NCI-H2081 (cell line): ENCODE data around the gene MAX.
"Not testable (repeated sequence)": the region's sequence is repeated elsewhere in the genome, so short reads cannot be mapped to it uniquely, and the experiment has no call there.

Source experiments
- DNase-seq, 2 experiments: peaks; one replicate each; lab custom pipeline; 2025; lab: John Stamatoyannopoulos, UW

MAX gene

DNA sequence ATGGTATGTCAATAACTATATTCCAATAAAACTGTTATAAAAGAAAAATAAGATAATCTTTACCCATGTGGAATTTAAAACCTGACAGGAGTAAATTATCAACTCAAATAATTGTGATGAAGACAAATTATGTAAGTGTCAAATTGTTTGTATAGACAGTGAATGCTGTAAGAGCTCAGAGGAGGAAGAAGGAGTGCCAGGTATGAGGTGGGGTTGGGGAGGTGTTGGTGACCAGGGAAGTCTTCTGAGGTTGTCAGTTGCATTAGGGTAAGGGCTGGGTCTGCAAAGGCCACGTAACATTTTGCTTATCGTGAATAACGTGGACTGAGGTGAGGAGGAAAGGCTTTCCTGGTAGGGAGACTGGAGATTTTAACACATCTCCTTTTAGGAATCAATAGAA is 2.5 kb upstream of the MAX start:
- DNase-seq = no peak

DNA sequence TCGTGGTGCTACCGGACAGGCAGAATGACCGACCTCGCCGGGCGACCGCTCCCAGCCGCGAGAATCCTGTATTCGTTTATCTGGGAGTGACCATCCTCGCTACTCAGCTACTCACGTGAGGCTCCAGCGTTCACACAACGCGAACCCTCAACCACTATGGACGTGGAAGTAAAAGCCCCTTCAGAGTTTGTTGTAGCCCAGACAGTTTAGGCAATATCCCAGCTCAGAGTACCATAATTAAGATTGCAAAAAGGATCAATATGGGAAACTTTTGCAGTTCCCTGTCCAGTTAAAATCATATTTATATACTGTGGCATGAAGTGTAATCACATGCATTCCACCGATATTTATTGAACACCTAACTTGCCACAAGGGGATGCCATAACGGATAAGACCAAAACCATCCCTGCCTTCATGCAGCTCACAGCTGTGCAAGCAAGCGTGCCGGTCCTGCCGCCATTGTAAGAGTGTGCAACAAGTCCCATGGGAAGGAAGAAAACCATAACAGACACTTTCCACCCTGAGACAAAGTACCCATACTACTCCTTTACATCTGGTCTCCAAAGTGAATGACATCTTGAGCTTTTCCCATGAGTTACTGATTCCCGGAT is 938 bp upstream of the MAX start:
- peak in 1 of 2 experiments; percentile 44 for DNase-seq

DNA sequence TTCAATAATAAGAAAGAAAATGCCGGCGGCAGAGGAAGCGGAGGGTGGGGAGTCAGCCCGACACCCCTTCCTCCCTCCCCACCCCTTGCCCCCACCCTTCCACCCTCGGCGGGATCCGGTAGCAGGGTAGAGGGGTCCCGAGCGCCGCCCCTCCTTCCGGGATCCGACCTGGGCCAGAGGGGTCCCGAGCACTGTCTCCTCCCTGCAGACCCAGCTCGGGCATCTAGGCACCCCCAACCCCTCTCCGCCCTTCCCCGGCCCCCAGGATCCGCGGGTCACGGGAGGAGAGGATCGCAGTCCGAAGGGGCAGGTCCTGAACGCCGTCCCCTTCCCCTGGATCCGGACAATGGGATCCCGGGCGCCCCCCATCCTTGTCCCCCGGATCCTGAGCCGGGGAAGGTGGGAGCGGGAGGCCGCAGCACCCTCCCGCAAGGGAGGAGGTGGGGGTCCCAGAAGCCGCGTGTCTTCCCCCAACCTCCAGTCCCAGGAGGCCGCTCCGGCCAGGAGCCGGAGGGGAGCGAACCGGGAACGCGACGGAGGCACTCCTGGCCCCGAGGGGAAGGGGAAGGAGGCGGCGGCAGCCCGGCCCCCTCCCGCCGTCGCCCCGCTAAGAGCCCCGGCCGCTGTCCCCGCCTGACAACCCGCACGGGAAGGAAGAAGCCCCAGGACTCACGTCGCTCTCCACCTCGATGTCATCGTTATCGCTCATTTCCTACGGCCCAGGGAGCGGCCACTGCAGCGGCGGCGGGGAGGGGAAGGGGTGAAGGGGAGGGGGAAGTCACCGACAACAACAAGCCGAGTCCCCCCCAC is 481 bp downstream of the MAX start:
- no peak for DNase-seq

DNA sequence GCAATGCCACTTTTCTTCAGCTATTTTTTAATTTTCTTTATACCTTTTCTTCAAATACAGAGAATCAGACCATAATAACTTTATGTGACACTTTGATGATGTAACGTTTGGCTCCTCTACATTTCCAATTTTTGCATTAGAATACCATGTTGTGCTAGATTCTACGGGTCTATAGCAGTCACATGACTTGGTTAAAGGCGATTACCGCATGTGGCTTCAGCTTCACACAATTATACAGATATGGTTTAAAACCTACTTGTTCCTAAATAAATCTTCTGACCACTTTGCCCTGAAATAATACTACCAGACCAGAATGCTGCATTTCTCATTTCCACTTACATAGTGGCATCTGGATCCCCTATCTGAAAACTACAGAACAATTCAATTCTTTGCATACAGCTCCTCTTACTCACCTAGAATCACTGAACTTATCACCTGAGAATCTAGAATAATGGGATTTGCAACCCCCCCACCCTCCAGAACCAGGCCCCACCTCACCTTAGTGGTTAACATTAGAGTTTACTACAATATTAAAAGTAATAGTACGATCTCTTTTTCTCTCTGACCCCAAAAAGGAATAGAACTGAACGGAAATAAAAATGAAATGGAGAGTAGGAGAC is 1.3 kb downstream of the MAX start:
- DNase-seq = no peak

DNA sequence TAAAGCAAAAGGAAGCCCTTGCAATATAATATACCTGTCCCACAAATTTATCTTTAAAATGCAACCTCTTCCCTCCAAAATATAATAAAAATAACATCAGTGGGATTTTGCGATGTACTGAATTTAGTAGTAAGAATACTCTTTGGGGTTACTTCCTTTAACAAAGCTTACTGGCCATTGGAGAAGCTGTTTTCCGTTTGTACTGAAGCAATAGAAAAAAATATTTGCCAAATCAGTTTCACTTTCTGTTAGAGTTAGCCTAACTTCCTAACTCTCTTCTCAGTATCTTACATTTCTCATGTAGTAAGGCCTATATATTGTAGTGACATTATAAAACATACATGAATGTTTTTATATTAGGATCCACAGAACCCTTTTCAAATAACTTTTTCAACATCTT is 3.7 kb downstream of the MAX start:
- DNase-seq = no peak

DNA sequence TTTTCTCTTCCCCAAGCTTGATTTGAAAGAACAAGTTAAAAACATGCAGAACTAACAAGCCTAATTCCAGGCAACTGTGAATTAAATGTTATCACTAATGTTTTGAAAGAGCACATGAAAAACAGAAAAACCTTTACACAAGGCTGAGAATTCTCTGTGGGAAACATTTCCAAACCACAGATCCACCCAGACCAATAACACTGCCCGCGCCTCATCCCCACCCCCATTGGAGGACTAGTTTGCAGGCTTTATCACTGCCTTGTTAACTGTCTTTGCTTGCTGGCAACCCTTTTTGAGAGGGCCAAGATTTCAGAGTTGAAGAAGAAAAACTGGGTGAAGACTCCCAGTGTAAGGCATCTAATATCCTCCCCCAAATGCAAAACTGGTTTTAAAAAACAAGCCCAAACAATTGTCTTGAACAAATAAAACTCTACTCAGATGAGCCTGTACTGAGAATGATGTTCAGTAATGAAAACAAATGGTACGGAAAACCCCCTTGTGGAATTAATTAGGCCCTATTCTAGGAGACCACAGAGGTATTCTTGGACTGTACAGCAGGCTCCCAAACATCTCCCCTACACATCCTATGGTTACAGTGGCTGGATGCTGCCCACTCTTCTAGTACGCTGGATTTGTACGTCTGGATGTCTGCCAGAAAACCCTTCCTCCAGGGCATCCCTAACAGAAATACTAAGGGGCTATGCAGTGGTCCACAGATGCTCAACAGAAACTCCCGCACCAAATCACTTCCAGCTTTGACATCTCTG is 5.8 kb downstream of the MAX start:
- no peak for DNase-seq

DNA sequence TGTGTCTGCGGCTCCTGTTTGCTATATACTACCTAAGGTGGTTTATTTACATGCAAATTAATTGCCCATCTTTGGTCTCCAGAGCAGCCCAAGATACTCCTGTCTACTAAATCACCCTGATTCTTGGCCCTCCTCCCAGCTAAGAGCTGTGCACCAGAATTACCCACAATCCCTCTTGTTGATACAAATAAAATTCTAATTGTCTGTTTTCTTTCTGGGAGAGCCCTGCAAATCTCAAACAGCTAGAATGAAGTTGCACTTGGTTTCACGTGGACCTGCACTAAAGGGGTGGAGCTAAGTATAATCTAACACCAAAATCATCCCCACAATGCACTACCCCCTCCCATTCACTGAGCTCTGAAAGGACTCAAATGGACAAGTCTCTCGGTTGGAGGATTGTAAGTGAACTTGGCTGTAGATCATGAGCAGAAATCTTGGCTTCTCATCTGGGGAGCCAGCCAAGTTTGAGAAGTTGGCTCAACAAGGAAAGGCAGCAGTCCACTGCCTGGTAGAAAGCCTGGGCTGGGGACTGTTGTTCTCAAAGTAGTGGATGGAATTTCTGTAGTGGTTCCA is 6.6 kb downstream of the MAX start:
- DNase-seq = peak in 1 of 2 experiments; percentile 28

DNA sequence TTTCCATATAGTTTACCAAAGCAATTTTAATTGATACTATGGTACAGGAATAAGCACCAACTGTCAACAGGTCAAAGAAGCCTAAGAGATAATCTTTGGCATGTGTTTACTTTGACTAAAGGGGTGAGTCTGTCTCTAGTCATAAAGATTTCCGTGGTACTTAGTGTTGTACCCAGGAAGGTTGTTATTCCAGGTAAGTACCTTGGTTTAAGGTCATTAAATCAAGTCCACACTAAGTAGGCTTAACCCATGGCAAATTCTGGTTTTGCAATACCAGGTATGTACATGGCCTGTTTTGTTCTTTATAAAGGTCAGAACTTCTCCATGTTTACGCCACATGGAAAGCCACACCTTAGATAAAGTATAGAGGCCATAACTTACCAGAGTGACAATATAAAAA is 10.0 kb downstream of the MAX start:
- no peak for DNase-seq

DNA sequence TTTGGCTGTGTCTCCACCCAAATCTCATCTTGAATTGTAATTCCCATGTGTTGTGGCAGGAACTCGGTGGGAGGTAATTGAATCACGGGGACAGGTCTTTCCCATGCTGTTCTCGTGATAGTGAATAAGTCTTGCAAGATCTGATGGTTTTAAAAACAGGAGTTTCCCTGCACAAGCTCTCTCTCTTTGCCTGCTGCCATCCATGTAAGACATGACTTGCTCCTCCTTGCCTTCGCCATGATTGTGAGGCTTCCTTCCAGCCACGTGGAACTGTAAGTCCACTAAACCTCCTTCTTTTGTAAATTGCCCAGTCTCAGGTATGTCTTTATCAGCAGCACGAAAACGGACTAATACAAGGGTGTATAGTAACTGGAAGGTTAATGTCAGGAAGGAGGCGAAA is 14.5 kb downstream of the MAX start:
- not testable (repeated sequence) for DNase-seq

DNA sequence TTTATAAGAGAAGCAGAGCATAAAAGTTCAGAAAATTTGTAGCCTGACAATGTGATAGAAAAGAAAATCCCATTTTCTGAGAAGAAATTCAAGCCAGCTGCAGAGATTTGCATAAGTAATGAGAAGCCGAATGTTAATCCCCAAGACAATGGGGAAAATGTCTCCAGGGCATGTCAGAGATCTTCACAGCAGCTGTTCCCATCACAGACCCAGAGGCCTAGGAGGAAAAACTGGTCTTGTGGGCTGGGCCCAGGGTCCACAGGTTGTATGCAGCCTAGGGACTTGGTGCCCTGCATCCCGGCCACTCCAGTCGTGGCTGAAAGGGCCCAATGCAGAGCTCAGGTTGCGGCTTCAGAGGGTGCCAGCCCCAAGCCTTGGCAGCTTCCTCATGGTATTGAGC is 15.6 kb downstream of the MAX start:
- DNase-seq = not testable (repeated sequence)

DNA sequence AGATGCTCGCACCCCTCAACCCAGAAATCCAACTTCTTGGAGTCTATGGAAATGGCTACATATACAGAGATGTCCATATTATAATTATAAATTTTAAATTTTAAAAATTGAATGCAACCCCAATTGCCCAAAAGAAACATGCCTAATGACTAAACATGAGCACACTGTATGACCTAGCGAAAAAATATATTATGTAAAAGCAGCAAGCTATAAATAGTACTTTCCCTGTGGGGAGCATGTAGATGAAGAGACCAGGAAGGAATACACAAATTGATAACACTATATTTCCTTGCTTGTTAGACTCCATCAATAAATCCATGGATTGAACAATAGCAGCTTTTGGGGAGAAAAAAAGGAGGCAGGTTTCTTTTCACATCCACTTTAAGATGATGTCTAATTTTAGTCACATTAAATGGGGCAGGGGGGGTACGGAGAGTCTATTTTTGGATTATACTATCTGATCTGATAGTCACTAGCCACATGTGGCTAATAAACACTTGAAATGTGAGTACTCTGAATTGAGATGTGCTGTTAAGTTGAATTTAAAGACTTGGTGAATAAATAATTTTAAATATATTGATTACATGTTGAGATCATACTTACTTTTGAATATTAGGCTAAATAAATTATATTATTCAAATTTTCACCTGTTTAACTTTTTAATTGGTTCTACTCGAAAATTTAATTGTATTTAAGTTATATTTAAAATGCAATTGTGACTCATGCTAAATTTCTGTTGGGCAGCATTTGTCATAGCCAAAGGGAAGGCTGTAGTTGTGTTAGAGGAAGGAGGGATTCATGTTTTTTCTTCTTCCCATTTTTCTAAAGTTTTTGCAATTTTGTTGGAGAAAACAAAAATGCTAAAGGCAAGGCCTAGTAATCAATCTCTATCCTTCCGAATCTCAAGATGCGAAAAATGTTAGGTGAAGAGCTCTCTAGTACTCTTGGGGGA is 17.5 kb downstream of the MAX start:
- DNase-seq = no peak

DNA sequence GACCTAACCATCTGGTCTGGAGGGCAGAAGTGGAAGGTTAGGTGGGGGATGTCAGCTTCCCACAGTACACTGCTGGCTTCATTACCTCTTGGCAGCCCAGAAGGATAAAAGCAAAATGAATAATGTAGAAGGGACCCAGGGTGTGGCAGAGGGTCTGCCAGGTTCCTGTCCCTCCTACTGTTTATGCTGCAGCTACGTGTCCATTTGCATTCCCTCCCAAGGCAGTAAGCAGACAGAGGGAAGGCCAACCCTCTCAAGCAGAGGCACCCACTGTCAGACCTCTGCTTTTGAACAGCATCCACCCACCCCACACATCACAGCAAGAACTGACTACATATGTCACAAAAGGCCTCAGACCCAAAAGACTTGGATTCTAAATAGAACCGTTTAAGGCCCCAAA is 19.4 kb downstream of the MAX start:
- DNase-seq = no peak

DNA sequence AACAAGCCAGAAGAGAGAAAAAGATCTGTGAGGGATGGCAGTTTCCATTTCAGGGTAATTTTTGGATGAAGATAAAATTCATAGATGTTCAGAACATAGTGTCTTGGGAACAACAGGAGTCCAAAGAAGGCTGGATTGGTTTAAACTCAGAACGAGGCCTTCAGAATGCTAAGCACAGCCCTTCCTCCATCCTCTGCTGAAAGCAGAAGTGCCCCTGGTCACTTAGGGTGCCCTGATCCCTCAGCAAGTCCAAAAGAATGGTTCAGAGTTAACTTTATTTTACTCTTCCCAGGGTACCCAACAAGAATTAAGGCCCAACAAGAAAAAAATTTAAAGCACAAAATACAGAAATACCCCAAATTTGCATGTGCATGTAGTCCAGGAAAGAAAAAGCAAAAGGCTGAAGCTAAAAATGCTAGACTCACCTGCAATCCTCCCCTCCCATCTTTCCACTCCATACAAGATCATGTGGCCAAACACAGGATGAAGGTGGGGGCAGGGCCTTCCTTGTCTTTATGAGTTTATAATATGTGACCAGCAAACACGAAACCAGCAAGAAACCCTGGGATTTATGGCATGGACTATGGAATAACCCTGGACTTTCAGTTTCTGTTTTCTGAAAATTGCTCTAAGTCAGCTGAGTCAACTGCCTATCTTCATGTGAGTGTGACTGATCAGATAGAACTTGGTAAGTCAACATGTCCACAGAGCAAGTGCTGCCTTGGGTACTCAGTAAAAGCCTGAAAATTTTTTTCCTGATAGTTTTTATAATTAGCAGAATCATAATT is 21.2 kb downstream of the MAX start:
- no peak for DNase-seq

DNA sequence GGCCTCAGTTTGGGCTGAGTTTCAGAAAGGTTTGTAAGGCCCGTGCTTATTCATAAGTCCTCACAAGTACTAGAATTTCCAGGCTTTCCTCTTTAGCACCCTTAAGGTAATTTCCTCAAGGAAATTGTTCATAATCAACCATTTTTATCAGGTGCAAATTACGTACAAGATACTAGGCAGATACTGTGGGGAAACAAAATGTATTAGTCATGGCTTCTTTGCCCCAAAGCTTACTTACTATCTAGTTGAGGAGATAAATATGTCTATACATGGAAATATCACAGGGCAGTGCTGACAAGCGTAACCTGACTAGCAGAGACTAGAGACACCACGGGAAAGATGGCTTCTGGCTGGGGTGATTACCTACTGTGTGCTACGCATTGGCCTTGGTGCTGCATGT is 22.5 kb downstream of the MAX start:
- DNase-seq = no peak

DNA sequence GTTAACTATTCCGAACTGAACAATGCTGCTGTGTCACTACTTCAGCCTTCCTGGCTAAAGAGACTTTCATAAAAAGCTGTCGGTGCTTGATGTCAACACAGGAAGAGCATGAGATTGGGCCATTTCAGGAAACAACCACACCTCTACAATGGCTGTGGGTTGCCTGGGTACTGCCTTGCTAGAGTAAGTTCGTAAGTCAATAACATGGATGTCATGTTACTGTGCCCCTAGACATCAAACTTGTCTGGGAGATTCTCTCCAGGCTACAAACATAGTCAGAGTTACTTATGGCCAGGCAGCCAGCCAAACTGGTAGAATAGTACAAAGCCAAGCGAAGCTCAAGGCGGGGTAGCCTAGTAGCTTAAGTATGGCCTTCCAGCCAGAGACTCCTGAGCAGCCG is 23.1 kb downstream of the MAX start:
- DNase-seq = no peak

DNA sequence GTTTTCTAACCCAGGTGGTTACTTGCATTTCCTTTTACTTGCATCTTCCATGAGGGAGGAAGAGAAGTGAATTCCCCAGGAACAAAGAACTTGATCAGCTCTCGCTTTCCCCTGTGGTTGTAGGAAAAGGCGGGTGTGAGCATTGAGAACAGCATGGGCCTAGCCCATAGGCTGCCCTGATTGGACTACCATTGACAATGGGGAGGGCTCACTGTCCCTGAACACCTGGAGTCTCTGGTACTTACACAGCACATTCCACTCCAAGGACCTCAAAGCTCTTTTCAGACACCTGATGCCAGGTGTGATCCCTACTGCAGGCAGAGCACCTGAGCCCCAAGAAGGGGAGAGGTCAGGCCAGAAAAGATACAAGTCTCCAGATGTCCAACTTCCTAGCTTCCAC is 25.0 kb downstream of the MAX start:
- DNase-seq = no peak

DNA sequence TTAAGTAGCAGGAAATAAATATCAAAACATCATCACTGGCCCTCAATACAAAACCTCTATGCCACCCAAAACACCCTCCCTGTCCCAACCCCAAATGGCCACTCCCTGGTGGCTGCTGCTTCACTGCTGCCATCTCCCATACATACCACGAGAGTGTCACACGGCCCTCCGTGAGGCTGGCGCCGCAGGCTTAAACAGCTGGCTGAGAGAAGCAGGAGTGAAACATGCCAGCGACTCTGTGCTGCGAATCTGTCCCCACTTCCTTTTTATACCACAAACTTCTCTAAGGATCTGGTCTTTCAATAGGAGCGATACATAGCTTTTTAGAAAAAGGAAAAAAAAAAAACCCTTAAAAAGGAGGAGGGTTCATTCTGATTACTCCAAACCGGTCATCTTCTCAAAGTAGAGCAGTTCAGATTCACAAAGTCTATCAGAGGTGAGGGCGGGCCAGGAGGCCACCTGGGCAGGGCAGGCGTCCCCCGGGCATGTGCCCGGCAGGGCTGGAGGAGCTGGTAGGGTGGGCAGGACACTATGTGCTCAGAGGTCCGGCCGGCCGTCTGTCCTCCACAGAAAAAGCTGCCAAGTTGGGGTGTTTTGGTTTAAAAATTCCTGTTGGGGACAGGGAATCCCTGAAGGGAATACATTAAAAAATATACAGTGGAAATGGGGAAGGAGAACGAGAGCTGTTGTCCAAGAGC is 26.5 kb downstream of the MAX start:
- DNase-seq = no peak

DNA sequence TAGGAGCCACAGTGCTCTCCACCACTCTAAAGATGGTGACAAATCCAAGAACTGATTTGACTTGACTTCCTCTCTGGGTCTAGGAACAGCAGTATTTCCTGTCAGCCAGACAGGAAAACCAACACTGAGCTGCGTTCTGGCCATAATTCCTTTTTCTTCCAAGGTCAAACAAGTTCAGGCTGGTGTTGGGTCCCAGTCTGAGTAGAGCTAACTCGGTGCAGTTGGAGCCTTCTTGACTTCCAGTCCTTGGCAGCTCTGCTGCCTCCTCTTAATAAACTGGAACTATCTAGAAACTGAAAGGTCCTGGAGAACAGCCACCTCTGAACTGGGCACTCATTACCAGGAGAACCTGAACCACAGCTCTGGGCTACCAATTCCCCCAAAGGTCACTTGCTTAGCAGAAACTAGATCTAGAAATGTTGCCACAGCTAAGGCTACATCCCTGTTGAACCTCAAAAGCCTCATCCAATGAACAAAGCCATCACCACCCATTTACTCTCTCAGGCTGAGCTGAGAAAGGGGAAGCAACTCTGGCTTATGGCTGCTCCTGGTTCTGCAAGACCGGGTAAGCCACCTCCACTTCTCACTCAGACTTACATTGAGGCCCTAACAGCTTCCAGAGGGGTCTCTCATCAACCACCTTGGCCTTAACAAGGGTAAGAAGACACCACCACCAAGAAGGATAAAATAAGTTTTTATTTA is 27.7 kb downstream of the MAX start:
- DNase-seq = no peak

DNA sequence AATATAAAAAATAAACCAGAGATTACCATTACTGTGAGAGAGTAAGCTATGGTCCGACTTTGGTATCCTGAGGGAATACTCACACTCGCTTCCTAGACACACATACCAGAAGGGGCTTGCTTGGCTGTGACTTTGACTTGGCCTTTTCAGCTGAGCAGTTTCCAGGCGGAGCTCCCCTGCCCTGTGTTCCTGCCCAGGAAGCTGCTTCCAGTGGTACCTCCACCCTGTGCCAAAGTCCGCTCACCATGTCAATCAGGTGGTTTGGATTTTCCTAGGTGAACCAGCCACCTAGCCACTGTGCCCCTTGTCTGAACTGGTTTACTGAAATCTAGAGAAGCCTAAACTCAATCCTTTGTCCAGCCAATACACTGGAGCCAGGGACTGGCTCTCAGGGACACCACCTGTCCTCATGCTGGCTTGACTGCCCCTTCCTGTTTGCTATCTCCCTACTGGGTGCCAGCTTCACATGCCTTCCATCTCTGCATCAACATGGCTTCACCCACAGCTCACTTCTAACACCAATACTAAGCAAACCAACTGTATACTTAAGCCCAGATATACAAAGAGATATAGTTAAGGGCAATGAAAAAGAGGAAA is 28.6 kb downstream of the MAX start:
- no peak for DNase-seq
